HUDEP-2 (cell line): ENCODE measurements around the gene VTA1.
A peak's percentile ranks its signal among the peaks of the same experiment; 100 is the strongest.
"Not testable (repeated sequence)": the region's sequence is repeated elsewhere in the genome, so short reads cannot be mapped to it uniquely, and the experiment has no call there.

Experiments used
- DNase-seq, 76 experiments: peaks; one replicate each; lab custom pipeline; 2025; ENCODE audit not compliant: unreplicated experiment in 76 of 76; lab: John Stamatoyannopoulos, UW

VTA1 gene

GRCh38 chr6:142167071-142167470 is 20.0 kb downstream of the VTA1 start:
- DNase-seq, result no peak

DNA sequence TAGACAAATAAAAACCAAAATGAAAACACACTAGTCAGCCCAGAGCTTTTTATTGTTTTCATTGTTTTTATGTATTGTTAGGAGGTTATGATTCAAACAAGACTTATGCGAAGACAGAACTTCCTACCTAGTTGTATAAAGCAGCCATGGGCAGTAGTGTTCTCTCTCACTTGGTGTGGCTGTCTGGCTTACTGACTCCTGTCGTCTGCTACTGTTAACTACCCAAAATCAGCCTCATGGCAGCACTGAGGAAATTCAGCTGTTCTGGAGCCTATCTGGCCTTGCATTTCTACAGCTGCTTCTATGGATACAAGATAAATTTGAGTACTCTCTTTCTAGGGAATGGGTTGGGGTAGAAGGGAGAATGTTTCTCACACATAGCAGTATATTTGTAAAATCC is 20.4 kb downstream of the VTA1 start:
- DNase-seq, result peak in 2 of 76 experiments; percentile 21 to 24

DNA sequence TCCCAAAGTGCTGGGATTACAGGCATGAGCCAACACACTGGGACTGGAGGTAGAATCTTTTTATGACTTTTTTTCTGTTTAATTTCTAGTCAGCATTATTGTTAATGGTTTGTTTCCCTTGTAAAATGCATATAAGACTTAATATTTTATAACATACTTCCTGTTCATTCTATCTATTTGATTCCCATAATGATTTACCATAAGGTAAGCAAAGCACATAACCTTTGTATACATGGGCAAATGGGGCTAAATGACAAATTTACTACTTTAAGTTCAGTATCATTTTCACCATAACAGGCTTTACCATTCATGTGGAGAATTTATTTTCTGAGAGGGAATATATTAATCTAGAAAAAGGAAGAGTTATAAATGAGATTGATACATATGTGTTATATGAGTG is 24.3 kb downstream of the VTA1 start:
- DNase-seq, result no peak

GRCh38 chr6:142172758-142173157 is 25.7 kb downstream of the VTA1 start:
- DNase-seq, result no peak

- DNase-seq, result no peak
Measured at GRCh38 chr6:142173980-142174379, 26.9 kb downstream of the VTA1 start.

GRCh38 chr6:142174703-142175102 is 27.6 kb downstream of the VTA1 start:
- DNase-seq, result no peak

DNA sequence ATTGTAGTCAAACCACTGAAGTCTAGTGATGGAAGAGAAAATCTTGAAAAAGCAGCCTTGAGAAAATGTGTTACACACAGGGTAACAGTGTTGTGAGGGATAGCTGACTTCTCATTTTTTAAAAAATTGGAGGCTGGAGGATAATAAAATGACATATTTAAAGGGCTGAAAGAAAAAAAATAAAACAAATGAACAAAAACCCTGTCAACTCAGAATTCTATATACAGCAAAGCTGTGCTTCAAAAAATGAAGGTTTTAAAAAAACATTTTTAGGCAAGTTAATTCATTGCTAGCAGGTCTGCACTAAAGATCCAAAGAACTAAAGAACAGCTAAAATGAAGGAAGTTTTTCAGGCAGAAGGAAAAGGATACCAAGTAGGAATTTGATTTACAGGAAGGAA is 31.1 kb downstream of the VTA1 start:
- DNase-seq, result no peak

- DNase-seq, result no peak
Measured at GRCh38 chr6:142182004-142182403, 34.9 kb downstream of the VTA1 start.

GRCh38 chr6:142183351-142183750 is 36.3 kb downstream of the VTA1 start:
- no peak for DNase-seq

- peak in 1 of 76 experiments; percentile 6 for DNase-seq
Measured at GRCh38 chr6:142184307-142184706, 37.2 kb downstream of the VTA1 start.

DNA sequence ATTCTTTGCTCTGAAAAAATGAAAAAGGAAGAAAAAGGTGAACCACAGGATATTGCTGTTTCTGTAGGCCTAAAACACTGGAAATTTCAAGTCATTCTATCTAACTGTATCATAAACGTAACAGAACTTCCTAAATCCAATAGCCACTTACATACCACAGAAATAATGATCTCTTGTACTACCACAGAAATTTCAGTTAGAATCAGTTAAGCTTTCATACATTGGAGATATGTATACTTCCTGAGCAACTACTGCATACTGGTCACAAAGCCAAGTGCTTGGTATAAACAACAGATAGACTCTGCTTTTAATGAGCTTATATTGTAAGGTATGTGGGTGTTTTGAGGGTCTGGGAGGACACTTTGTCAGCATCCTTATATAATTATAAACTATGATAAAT is 38.6 kb downstream of the VTA1 start:
- DNase-seq, result peak in 1 of 76 experiments; percentile 17

DNA sequence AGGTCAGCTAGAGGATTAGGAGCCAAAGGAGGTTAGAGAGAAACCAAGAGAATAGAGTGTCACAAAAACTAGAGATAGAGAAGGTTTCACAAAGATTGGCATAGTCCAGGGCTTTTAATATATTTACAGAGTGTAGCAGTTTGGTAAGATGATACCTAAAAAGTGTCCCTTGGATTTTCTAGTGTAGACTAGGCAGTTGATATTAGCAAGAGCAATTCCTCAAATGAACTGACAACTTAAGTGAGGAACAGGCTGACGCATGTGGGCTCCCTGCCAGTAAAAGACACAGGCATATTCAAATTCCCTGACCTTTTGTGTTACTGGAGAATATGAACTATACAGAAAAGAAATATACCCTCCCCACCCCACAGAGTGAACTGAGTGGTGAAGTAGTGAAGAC is 40.1 kb downstream of the VTA1 start:
- peak in 4 of 76 experiments; percentile 8 to 23 (median 17) for DNase-seq

GRCh38 chr6:142188341-142188740 is 41.3 kb downstream of the VTA1 start:
- DNase-seq, result not testable (repeated sequence)

- DNase-seq, result no peak
Measured at GRCh38 chr6:142189057-142189456, 42.0 kb downstream of the VTA1 start.

GRCh38 chr6:142192343-142192742 is 45.3 kb downstream of the VTA1 start:
- no peak for DNase-seq

DNA sequence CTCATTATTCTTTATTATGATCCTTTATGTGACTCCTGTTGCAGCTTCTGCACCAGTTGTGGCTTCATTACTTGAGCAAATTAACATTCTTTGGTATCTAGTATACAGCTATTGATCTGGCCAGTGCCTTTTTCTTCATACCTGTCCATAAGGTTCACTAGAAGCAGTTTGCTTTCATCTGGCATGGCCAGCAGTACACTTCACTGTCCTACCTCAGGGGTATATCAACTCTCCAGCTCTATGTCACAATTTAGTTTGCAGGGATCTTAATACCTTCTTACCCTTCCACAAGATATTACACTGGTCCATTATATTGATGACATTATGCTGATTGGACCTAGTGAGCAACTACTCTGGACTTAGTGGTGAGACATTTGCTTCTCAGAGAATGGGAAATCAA is 46.6 kb downstream of the VTA1 start:
- DNase-seq, result no peak

DNA sequence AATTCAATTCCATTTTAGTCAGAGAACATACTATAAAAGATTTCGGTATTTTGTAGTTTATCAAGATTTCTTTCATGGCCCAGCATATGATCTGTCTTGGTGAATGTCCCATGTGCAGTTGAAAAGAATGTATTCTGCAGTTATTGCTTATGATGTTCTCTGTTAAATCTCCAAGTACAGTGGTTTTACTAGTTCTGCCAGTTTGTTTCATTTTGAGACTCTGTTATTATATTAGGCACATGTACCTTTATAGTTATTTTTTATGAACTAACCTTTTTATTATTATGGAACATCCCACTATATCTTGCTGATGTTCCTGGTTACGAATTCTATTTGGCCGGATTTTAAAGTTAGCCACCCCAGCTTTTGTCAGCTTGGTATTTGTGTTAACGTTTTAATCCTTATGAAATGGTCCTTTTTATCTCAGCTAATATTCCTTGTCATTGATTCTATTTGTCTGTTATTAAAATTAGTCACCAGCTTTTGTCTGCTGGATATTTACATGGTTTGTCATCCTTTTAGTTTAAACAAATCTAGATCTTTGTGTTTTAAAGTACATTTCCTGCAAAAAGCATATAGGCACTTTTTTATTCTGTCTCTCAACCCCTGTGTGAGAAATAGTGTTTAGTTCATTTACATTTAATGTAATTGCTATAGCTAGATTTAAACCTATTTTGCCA is 48.9 kb downstream of the VTA1 start:
- no peak for DNase-seq

- no peak for DNase-seq
Measured at GRCh38 chr6:142200846-142201628, 54.0 kb downstream of the VTA1 start.

DNA sequence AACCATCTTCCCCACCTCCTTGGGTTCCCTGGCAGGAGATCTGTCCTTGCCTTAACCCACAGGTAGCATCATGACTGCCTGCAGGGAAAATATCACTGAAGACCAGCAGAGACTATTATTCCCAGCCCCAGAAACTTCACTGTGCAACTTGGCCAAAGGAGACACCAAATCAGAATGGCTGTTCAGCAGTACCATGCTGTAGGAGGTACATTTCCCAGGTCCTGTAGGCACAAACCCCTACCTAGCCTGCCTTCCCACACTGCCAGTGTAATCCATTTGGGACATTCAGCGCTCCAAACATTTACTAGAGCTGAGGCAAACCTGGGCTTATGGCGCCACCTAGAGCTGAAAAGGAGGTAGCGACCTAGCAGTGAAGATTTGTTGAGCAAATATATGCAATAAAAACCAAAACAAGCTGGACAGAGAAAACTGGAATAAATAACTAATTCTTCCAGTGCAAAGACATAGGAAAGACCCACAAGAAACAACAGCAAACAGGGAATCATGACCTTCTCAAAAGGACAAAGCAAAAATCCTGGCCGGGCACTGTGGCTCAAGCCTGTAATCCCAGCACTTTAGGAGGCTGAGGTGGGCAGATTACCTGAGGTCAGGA is 60.3 kb downstream of the VTA1 start:
- peak in 48 of 76 experiments; percentile 2 to 65 (median 26) for DNase-seq

- no peak for DNase-seq
Measured at GRCh38 chr6:142210606-142211005, 63.5 kb downstream of the VTA1 start.

- DNase-seq, result no peak
Measured at GRCh38 chr6:142213402-142213801, 66.3 kb downstream of the VTA1 start.

DNA sequence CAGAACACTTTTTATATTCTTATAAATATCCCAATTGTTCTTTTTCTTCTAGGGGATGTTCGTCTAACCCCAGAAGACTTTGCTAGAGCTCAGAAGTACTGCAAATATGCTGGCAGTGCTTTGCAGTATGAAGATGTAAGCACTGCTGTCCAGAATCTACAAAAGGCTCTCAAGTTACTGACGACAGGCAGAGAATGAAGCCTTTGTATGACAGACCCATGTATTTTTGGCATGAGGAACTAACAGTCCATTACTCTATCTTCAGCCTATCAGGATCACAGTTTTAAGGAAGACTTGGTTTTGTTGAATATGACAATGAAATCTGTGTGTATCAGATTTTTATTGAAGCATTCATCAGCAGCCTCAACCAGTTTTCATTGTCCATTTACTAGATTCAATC is 71.4 kb downstream of the VTA1 start:
- DNase-seq, result no peak
